ENCODE results near the gene TCF15.

The TCF15 gene

DNA sequence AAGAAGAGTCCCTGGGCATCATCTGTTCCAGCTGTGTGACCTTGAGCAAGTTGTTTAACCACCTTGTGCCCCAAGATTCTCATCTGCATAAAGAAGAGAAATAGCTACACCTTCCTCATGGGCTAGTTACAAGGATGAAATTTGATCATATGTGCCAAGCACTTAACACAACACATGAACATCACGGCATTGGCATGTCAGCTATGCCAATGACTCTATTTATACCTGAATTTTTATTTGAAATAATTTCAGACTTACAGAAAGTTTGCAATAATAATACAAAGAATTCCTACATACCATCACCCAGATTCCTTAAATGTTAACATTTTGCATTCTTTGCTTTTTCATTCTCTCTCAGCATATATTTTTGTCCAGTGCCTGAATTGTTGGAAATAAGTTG lies 21.0 kb upstream of the TCF15 start:
- Histone ChIP-seq H3K4me3 (ENCODE audit: low read depth, low read length, poor library complexity, severe bottlenecking) (no peak overlapping the region), H3K4me1 (ENCODE audit: insufficient read depth, low read length, severe bottlenecking) (no peaks in the 10 kb centered on the region), H3K27me3 (ENCODE audit: insufficient read depth, low read length) (0 out of 2 replicates have a peak, but pooled peaks cover 10% of the 10 kb centered on the region), H3K79me2 (ENCODE audit: insufficient read depth, low read length) (no peaks in the 10 kb centered on the region), H3F3A (ENCODE audit: insufficient read depth, low read length) (no peaks in the 10 kb centered on the region), H3K9me2 (ENCODE audit: low read depth, low read length) (no peaks in the 10 kb centered on the region), H4K20me1 (ENCODE audit: insufficient read depth, low read length) (no peaks in the 10 kb centered on the region), H3K36me3 (ENCODE audit: insufficient read depth, low read length) (no peaks in the 10 kb centered on the region), H3K4me2 (ENCODE audit: low read length) (no peak overlapping the region), H3K9ac (ENCODE audit: low read length) (no peak overlapping the region), H3K9me3 (ENCODE audit: low read length) (no peaks in the 10 kb centered on the region), H2AFZ (ENCODE audit: low read length) (no peak overlapping the region), H3K27ac (ENCODE audit: low read depth, low read length, poor library complexity, severe bottlenecking) (no peak overlapping the region)
- TF ChIP-seq, protein P1, sequence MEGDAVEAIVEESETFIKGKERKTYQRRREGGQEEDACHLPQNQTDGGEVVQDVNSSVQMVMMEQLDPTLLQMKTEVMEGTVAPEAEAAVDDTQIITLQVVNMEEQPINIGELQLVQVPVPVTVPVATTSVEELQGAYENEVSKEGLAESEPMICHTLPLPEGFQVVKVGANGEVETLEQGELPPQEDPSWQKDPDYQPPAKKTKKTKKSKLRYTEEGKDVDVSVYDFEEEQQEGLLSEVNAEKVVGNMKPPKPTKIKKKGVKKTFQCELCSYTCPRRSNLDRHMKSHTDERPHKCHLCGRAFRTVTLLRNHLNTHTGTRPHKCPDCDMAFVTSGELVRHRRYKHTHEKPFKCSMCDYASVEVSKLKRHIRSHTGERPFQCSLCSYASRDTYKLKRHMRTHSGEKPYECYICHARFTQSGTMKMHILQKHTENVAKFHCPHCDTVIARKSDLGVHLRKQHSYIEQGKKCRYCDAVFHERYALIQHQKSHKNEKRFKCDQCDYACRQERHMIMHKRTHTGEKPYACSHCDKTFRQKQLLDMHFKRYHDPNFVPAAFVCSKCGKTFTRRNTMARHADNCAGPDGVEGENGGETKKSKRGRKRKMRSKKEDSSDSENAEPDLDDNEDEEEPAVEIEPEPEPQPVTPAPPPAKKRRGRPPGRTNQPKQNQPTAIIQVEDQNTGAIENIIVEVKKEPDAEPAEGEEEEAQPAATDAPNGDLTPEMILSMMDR (IDR thresholded peaks at IDR 0.05; ENCODE audit: low read length): no peak
- no peak for TF ChIP-seq EZH2 (IDR thresholded peaks at IDR 0.05; ENCODE audit: borderline replicate concordance, low read length)

DNA sequence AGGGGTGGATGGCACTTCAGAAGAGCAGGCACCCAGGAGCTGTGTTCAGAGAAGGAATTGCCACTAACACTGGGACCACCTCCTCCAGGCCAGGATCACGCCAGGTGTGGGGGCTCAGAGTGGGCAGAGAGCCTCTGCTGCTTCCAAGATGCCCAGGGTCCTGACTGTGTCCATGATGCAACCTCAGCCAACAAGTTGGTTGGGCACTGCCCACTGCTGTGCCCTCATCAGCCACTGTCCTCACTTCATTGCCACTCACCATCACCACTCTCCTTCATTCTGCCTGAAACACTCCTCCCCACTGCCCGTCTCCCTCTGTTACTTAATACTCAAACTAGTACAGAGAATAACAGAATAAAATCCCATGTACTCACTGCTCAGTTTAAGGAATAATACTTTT lies 16.5 kb upstream of the TCF15 start:
- H3F3A ChIP-seq (ENCODE audit: insufficient read depth, low read length): no peaks in the 10 kb centered on the region
- no peak overlapping the region for H3K4me3 ChIP-seq (ENCODE audit: low read depth, low read length, poor library complexity, severe bottlenecking)
- H4K20me1 ChIP-seq (ENCODE audit: insufficient read depth, low read length): no peaks in the 10 kb centered on the region
- no peak overlapping the region for H2AFZ ChIP-seq (ENCODE audit: low read length)
- TF ChIP-seq, protein P1 (IDR thresholded peaks at IDR 0.05; ENCODE audit: low read length): no peak
- TF ChIP-seq EZH2 (IDR thresholded peaks at IDR 0.05; ENCODE audit: borderline replicate concordance, low read length): no peak
- no peaks in the 10 kb centered on the region for H3K9me2 ChIP-seq (ENCODE audit: low read depth, low read length)
- H3K27me3 ChIP-seq (ENCODE audit: insufficient read depth, low read length): peaks cover 5% of the 10 kb centered on the region; the same call in 1 of the 2 replicates
- H3K79me2 ChIP-seq (ENCODE audit: insufficient read depth, low read length): no peaks in the 10 kb centered on the region
- no peaks in the 10 kb centered on the region for H3K4me1 ChIP-seq (ENCODE audit: insufficient read depth, low read length, severe bottlenecking)
- no peak overlapping the region for H3K9ac ChIP-seq (ENCODE audit: low read length)
- H3K9me3 ChIP-seq (ENCODE audit: low read length): no peaks in the 10 kb centered on the region
- no peaks in the 10 kb centered on the region for H3K36me3 ChIP-seq (ENCODE audit: insufficient read depth, low read length)
- H3K27ac ChIP-seq (ENCODE audit: low read depth, low read length, poor library complexity, severe bottlenecking): no peak overlapping the region
- H3K4me2 ChIP-seq (ENCODE audit: low read length): no peak overlapping the region

DNA sequence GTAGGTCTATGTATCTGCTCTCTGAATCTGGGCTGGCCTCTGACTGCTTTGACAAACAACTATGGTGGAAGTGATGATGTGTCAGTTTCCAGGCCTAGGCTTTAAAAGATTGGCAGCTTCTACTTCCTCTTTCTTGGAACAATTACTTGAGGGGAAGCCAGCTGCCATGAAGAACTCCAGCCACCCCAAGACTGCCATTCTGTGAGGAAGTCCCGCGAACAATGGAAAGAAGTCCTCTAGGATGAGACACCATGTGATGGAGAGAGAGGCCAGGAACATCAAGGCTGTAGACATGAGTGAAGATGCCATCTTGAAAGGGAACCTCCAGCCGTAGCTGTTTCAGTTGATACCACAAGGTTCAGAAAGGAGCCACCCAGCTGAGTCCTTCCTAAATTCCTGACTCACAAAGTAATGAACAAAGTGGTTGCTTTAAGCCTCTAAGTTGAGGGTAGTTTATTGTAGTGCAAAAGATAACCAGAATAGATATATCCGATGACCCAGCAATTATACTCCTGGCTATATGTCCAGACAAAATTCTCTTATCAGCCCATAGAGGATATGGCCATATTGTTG lies 15.3 kb upstream of the TCF15 start:
- H3K4me1 ChIP-seq (ENCODE audit: insufficient read depth, low read length, severe bottlenecking): no peaks in the 10 kb centered on the region
- no peaks in the 10 kb centered on the region for H3F3A ChIP-seq (ENCODE audit: insufficient read depth, low read length)
- H3K4me3 ChIP-seq (ENCODE audit: low read depth, low read length, poor library complexity, severe bottlenecking): no peak overlapping the region
- H3K27me3 ChIP-seq (ENCODE audit: insufficient read depth, low read length): peaks cover 5% of the 10 kb centered on the region; the same call in 1 of the 2 replicates
- H3K9ac ChIP-seq (ENCODE audit: low read length): no peak overlapping the region
- no peak overlapping the region for H3K4me2 ChIP-seq (ENCODE audit: low read length)
- H3K9me2 ChIP-seq (ENCODE audit: low read depth, low read length): no peaks in the 10 kb centered on the region
- H3K36me3 ChIP-seq (ENCODE audit: insufficient read depth, low read length): no peaks in the 10 kb centered on the region
- no peaks in the 10 kb centered on the region for H3K9me3 ChIP-seq (ENCODE audit: low read length)
- H2AFZ ChIP-seq (ENCODE audit: low read length): no peak overlapping the region
- no peak overlapping the region for H3K27ac ChIP-seq (ENCODE audit: low read depth, low read length, poor library complexity, severe bottlenecking)
- no peaks in the 10 kb centered on the region for H4K20me1 ChIP-seq (ENCODE audit: insufficient read depth, low read length)
- H3K79me2 ChIP-seq (ENCODE audit: insufficient read depth, low read length): no peaks in the 10 kb centered on the region
- TF ChIP-seq, protein P1 (IDR thresholded peaks at IDR 0.05; ENCODE audit: low read length): no peak
- no peak for TF ChIP-seq EZH2 (IDR thresholded peaks at IDR 0.05; ENCODE audit: borderline replicate concordance, low read length)

Data from OCI-LY1 (cell line).